Vagina (tissue), 2 donors: ENCODE results near the gene CKB.

Source experiments
- CTCF ChIP-seq, 3 experiments: fragments of 450-650 bp in 2 of 3; fragments of 200-600 bp in 1 of 3; sonication (generic) in 1 of 3; IDR thresholded peaks; one replicate each; pipeline ENCODE4 v1.5.1; 2017 to 2019; ENCODE audit warnings: antibody characterized with exemption in 3 of 3, mild to moderate bottlenecking in 2 of 3, moderate library complexity in 2 of 3
- POLR2A ChIP-seq, 2 donors: fragments of 450-650 bp; IDR thresholded peaks; one replicate each; pipeline ENCODE4 v1.6.1; 2017; ENCODE audit warnings: antibody characterized with exemption in 2 of 2, mild to moderate bottlenecking in 2 of 2, moderate library complexity in 2 of 2
- POLR2AphosphoS5 ChIP-seq, 2 donors: sonication (generic); formaldehyde crosslinking; IDR thresholded peaks; one replicate each; pipeline ENCODE4 v1.9.0; 2017; ENCODE audit warnings: antibody characterized with exemption in 2 of 2, mild to moderate bottlenecking in 2 of 2, low read depth in 1 of 2; ENCODE audit not compliant: insufficient read depth in 1 of 2

GRCh38 chr14:103555559-103556337 lies 33.1 kb upstream of the CKB start:
- TF ChIP-seq CTCF (IDR thresholded peaks at IDR 0.05) (no peak), POLR2A (IDR thresholded peaks at IDR 0.05) (no peak), POLR2AphosphoS5 (IDR thresholded peaks at IDR 0.05; ENCODE audit: insufficient read depth in 1 of 2, low read depth in 1 of 2) (no peak)
